Activated naive CD8-positive, alpha-beta T cell treated with anti-CD3 and anti-CD28 coated beads for 36 hours (primary cell): Measurements from ENCODE around the gene BBX. TPM values are rescaled to one million over a fixed set of nuclear protein-coding genes. Genes with fewer than 3 reads are reported as not detected.

Source experiments
- total RNA-seq, 2 experiments: library from RNA; stranded (reverse); gene quantifications; one replicate each; pipeline ENCODE4 v1.2.3, GENCODE V29; 2021

Gene BBX
- total RNA-seq, 2 experiments from 2014 or later: 41.8 to 42.4 TPM

Other genes with a start within 250 kb of the BBX start
- not detected for gene CCDC54, start 145.5 kb upstream of the BBX start, total RNA-seq